Measurements from ENCODE around the gene SPECC1L.

DNA sequence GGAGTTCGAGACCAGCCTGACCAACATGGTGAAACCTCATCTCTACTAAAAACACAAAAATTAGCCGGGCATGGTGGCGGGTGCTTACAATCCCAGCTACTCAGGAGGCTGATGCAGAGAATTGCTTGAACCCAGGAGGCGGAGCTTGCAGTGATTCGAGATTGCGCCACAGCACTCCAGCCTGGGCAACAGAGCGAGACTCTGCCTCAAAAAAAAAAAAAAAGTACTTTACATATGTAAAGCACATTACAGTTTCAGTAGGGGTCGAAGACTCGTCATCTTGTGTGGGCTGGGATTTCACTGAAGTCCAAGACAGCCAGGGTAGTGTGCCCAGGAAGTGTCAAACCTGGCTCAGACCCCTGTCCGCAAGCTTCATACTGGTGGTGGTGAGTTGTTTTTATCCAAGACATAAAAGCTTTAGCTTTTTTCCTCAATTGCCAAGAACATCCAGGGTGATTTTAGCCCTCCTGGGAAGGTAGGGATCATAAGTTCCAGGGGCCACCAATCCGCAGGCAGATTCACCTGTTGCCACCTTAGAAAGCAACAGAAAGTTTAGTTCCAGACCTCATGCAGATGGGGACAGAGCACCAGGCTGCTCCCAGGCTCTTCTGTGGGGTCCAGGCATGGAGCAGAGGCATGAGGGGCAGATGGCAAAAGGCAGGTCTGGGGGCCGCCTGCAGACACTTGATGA is 135.1 kb downstream of the SPECC1L start:
- no peak for TF ChIP-seq CTCF (IDR thresholded peaks at IDR 0.05)
- TF ChIP-seq POLR2AphosphoS5 (IDR thresholded peaks at IDR 0.05) = no peak
